HepG2 (cell line): ENCODE data around the gene SPATS2. TPM values are rescaled to one million over a fixed set of nuclear protein-coding genes. Genes with fewer than 3 reads are reported as not detected.

Experiments used
- ATAC-seq: fragments of 200-7000 bp; cut with Tn5 transposase; 3 replicates; pipeline ENCODE4 v1.9.1; 2020; ENCODE audit warnings: mild to moderate bottlenecking, moderate library complexity
- BruUV-seq: library from RNA; stranded (reverse); fragments of 400-500 nt; replicated peaks from 2 replicates; lab custom pipeline; 2021; lab: Mats Ljungman, UMichigan
- CTCF ChIA-PET: fragments of 300-600 bp; formaldehyde crosslinking; extraction: SDS; loops from one replicate; lab custom pipeline; 2021; ENCODE audit warnings: low total read pairs, inconsistent platforms, low intra/inter-chr PET ratio; lab: Yijun Ruan, JAX
- POLR2A ChIA-PET: fragments of 350-600 bp; sonication (Branson Sonifier 250); formaldehyde crosslinking; loops from one replicate; lab custom pipeline; 2020; ENCODE audit warnings: antibody characterized with exemption, inconsistent platforms; lab: Yijun Ruan, JAX
- DNase-seq: peaks from one replicate; pipeline ENCODE4 v3.0.0-alpha.2; 2015; ENCODE audit warnings: low spot score
- FAIRE-seq: peaks from 3 replicates; lab custom pipeline; 2011; peaks lifted over from hg19 to GRCh38; lab: Jason Lieb, UNC
- H2AFZ ChIP-seq: one replicate; pipeline ENCODE4 v1.6.1; 2011; ENCODE audit warnings: low read length, inconsistent platforms
- H3K27ac ChIP-seq: fragments of 300-600 bp; 3 replicates; pipeline ENCODE4 v1.8.0; 2011; ENCODE audit warnings: mixed run types, mild to moderate bottlenecking, mixed read lengths, low read length, inconsistent platforms; ENCODE audit not compliant: insufficient read depth; ENCODE audit errors: extremely low read length
- H3K27me3 ChIP-seq, 2 experiments: fragments of 200-600 bp in 1 of 2; 2 replicates in 1 of 2; 3 replicates in 1 of 2; pipeline versions ENCODE4 v1.6.0 to v1.8.0; 2011; ENCODE audit warnings: low read length in 2 of 2, mild to moderate bottlenecking in 2 of 2, moderate library complexity in 2 of 2, inconsistent platforms in 1 of 2; ENCODE audit not compliant: insufficient read depth in 2 of 2, control insufficient read depth in 1 of 2
- H3K36me3 ChIP-seq, 2 experiments: fragments of 200-600 bp in 1 of 2; replicated peaks in 1 of 2; 2 replicates in 1 of 2; 3 replicates in 1 of 2; pipeline versions ENCODE4 v1.5.1 to v1.8.0; 2011; ENCODE audit warnings: low read length in 2 of 2, inconsistent platforms in 1 of 2; ENCODE audit not compliant: insufficient read depth in 2 of 2, control insufficient read depth in 1 of 2
- H3K4me1 ChIP-seq: 2 replicates; pipeline ENCODE4 v1.5.1; 2012; ENCODE audit warnings: low read length, inconsistent platforms; ENCODE audit not compliant: insufficient read depth
- H3K4me2 ChIP-seq: 2 replicates; pipeline ENCODE4 v1.6.0; 2011; ENCODE audit warnings: low read depth, low read length, inconsistent platforms
- H3K4me3 ChIP-seq, 3 experiments: fragments of 200-600 bp in 1 of 3; sonication (generic), shearing (Covaris generic) in 1 of 3; replicated peaks in 1 of 3; 2 replicates each; pipeline ENCODE4 v1.5.1; 2011 to 2016; ENCODE audit warnings: low read length in 3 of 3, inconsistent platforms in 2 of 3, low read depth in 2 of 3, mild to moderate bottlenecking in 2 of 3, control low read depth in 1 of 3, mixed read lengths in 1 of 3; ENCODE audit not compliant: insufficient read depth in 1 of 3
- H3K79me2 ChIP-seq: one replicate; pipeline ENCODE4 v1.6.1; 2011; ENCODE audit warnings: low read length, inconsistent platforms; ENCODE audit not compliant: insufficient read depth
- H3K9ac ChIP-seq: 2 replicates; pipeline ENCODE4 v1.6.0; 2011; ENCODE audit warnings: mild to moderate bottlenecking, low read depth, low read length, inconsistent platforms; ENCODE audit not compliant: insufficient read depth
- H3K9me3 ChIP-seq: 2 replicates; pipeline ENCODE4 v1.5.1; 2012; ENCODE audit warnings: mild to moderate bottlenecking, low read length
- H4K20me1 ChIP-seq: 2 replicates; pipeline ENCODE4 v1.6.0; 2011; ENCODE audit warnings: inconsistent platforms, mild to moderate bottlenecking, low read length, moderate library complexity; ENCODE audit not compliant: insufficient read depth
- ARNT2 ChIP-seq: sonication (generic); formaldehyde crosslinking; IDR thresholded peaks from 2 replicates; pipeline ENCODE4 v1.8.0; 2022; ENCODE audit warnings: mild to moderate bottlenecking, low read depth, missing genetic modification reagents, moderate library complexity
- BRD4 ChIP-seq: sonication (generic); formaldehyde crosslinking; IDR thresholded peaks from 2 replicates; pipeline ENCODE4 v1.4.0; 2020; ENCODE audit warnings: missing genetic modification reagents
- ESRRA ChIP-seq: sonication (generic); formaldehyde crosslinking; IDR thresholded peaks from 2 replicates; pipeline ENCODE4 v1.5.1; 2020; ENCODE audit warnings: mild to moderate bottlenecking, low read depth, missing genetic modification reagents
- FOSL1 ChIP-seq: sonication (generic); formaldehyde crosslinking; IDR thresholded peaks from 2 replicates; pipeline ENCODE4 v1.9.0; 2021; ENCODE audit warnings: missing genetic modification reagents, borderline replicate concordance
- IKZF1 ChIP-seq: fragments of 450-650 bp; IDR thresholded peaks from 2 replicates; pipeline ENCODE4 v1.7.1; 2016
- NBN ChIP-seq: fragments of 450-650 bp; conservative IDR thresholded peaks from 2 replicates; pipeline ENCODE4 v1.6.1; 2017
- NR2C2 ChIP-seq: sonication (generic); formaldehyde crosslinking; IDR thresholded peaks from 2 replicates; pipeline ENCODE4 v1.4.0; 2020; ENCODE audit warnings: missing genetic modification reagents, mild to moderate bottlenecking, moderate library complexity, borderline replicate concordance
- SAP130 ChIP-seq: IDR thresholded peaks from 2 replicates; pipeline ENCODE4 v1.6.1; 2016; ENCODE audit warnings: low read depth
- SMAD1 ChIP-seq: sonication (generic); formaldehyde crosslinking; IDR thresholded peaks from 2 replicates; pipeline ENCODE4 v1.4.0; 2020; ENCODE audit warnings: missing genetic modification reagents, low read depth, mild to moderate bottlenecking, borderline replicate concordance
- THAP11 ChIP-seq: IDR thresholded peaks from 2 replicates; pipeline ENCODE4 v1.6.1; 2016; ENCODE audit warnings: missing biosample characterization, missing genetic modification reagents
- TP53 ChIP-seq: sonication (generic); formaldehyde crosslinking; conservative IDR thresholded peaks from 2 replicates; pipeline ENCODE4 v1.4.0; 2020; ENCODE audit warnings: missing genetic modification reagents
- ZNF232 ChIP-seq: sonication (generic); formaldehyde crosslinking; IDR thresholded peaks from 2 replicates; pipeline ENCODE4 v1.4.0; 2020; ENCODE audit warnings: missing genetic modification reagents, borderline replicate concordance
- WGBS: methylation state at CpG from one replicate; pipeline ENCODE4 v1.1.6; 2017; ENCODE audit warnings: low lambda C conversion rate; 5-methylcytosine and 5-hydroxymethylcytosine counted together
- in situ Hi-C: cut with HindIII; loops from 2 replicates; pipeline ENCODE4 v1.10.0; 2017; ENCODE audit warnings: low pct_unique_long_range_greater_than_20kb; ENCODE audit not compliant: extremely low pct_ligation_motif_present
- intact Hi-C: fragments of 100-400 bp; cut with micrococcal nuclease; formaldehyde crosslinking; loops from one replicate; pipeline ENCODE4 v1.10.0; 2022; ENCODE audit not compliant: unreplicated experiment
- polyA plus RNA-seq, 8 experiments: library from polyadenylated mRNA; depleted of rRNA in 3 of 8; stranded (reverse) in 7 of 8; unstranded in 1 of 8; fragments of >200 nt; fragmentation: Illumina TruSeq in 4 of 8; extraction: Trizol in 4 of 8; gene quantifications; 2 replicates each; pipeline versions ENCODE4 v1.2.1 to v1.2.3, GENCODE V29; 2011 to 2016; ENCODE audit warnings: low read depth in 4 of 8, missing spikeins in 1 of 8, mixed read lengths in 1 of 8; ENCODE audit not compliant: insufficient read depth in 1 of 8
- total RNA-seq, 5 experiments: library from RNA; depleted of rRNA; stranded (reverse); fragments of >200 nt; fragmentation: Illumina TruSeq; extraction: Trizol; gene quantifications; 2 replicates each; pipeline ENCODE4 v1.2.3, GENCODE V29; 2016; ENCODE audit warnings: low read depth in 1 of 5
- TF ChIP-seq, protein P1 (sequence below): IDR thresholded peaks from 2 replicates; pipeline ENCODE4 v1.6.1; 2016; ENCODE audit warnings: mild to moderate bottlenecking
- TF ChIP-seq, protein P2 (sequence below): sonication (generic); formaldehyde crosslinking; IDR thresholded peaks from 2 replicates; pipeline ENCODE4 v1.5.1; 2020; ENCODE audit warnings: mild to moderate bottlenecking, missing genetic modification reagents, moderate library complexity
- TF ChIP-seq, protein P3 (sequence below): sonication (generic); formaldehyde crosslinking; IDR thresholded peaks from 2 replicates; pipeline ENCODE4 v1.4.0; 2020; ENCODE audit warnings: mild to moderate bottlenecking, missing genetic modification reagents
- TF ChIP-seq, protein P4 (sequence below): sonication (generic); formaldehyde crosslinking; IDR thresholded peaks from 2 replicates; pipeline ENCODE4 v1.5.0; 2020; ENCODE audit warnings: missing genetic modification reagents, mild to moderate bottlenecking, borderline replicate concordance

SPATS2 gene
- total and polyA plus RNA-seq, 2 of the 13 experiments (the other 11 are each of a cell fraction or from before 2014, with no cell fraction given), result 19.3 to 28.1 TPM

DNA sequence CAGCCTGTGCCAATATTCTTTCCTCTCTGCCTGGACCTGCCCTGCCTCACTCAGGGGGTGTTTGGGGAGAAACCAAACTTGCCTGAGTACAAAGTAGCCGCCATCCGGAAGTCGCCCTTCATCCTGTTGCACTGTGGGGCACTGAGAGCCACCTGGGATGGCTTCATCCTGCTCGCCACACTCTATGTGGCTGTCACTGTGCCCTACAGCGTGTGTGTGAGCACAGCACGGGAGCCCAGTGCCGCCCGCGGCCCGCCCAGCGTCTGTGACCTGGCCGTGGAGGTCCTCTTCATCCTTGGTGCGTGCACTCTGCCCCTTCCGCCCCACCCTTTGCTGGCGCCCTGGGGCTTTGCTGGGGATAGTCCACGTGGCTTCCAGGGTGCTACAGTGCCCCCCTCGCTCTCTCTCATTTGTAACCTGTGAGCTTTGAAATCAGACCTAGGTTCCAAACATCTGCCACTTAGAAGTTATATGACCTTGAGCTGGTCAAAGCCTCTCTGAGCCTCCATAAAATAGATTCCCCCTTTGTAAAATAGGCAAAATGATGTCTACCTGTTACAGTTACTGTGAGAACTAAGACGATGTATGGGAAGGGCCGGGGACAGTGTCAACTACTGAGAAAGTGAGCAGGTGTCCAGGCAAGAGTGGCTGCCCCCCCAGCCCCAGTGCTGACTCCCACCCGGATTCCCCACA lies 176.1 kb downstream of the SPATS2 start:
- peak overlapping the region; percentile 25 to 70 (median 38) for H3K4me3 ChIP-seq
- H3K27ac ChIP-seq, result no peak overlapping the region
- peak overlapping the region; percentile 83 for H3K4me2 ChIP-seq
- no CpG with 5 or more reads among the region's 20 CpGs for WGBS
- in situ Hi-C loops, result no loop called here
- CTCF ChIA-PET, result no interaction called here
- no peak overlapping the region for H3K9ac ChIP-seq
- no peak overlapping the region for H2AFZ ChIP-seq
- H3K9me3 ChIP-seq, result no peaks in the 10 kb centered on the region
- POLR2A ChIA-PET, result no interaction called here
- ATAC-seq (peak; percentile 25), FAIRE-seq (no peak), DNase-seq (no peak)
- intact Hi-C loops, result no loop called here
- no peaks in the 10 kb centered on the region for H3K36me3 ChIP-seq
- no peaks in the 10 kb centered on the region for H3K79me2 ChIP-seq
- no peaks in the 10 kb centered on the region for H4K20me1 ChIP-seq
- no TSS peak for BruUV-seq
- peaks cover 6 to 28% of the 10 kb centered on the region in 2 experiments for H3K27me3 ChIP-seq
- H3K4me1 ChIP-seq, result peaks cover 87% of the 10 kb centered on the region
- 0 out of 2 replicates have a peak, but pooled peaks have one; percentile 18 for TF ChIP-seq THAP11 (CRISPR knock-in tag)
- no peak for TF ChIP-seq BRD4
- TF ChIP-seq, protein P1, sequence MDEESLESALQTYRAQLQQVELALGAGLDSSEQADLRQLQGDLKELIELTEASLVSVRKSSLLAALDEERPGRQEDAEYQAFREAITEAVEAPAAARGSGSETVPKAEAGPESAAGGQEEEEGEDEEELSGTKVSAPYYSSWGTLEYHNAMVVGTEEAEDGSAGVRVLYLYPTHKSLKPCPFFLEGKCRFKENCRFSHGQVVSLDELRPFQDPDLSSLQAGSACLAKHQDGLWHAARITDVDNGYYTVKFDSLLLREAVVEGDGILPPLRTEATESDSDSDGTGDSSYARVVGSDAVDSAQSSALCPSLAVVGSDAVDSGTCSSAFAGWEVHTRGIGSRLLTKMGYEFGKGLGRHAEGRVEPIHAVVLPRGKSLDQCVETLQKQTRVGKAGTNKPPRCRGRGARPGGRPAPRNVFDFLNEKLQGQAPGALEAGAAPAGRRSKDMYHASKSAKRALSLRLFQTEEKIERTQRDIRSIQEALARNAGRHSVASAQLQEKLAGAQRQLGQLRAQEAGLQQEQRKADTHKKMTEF, result no peak
- no peak for TF ChIP-seq NBN
- no peak for TF ChIP-seq FOSL1 (CRISPR knock-in tag)
- no peak for TF ChIP-seq IKZF1
- TF ChIP-seq, protein P2, sequence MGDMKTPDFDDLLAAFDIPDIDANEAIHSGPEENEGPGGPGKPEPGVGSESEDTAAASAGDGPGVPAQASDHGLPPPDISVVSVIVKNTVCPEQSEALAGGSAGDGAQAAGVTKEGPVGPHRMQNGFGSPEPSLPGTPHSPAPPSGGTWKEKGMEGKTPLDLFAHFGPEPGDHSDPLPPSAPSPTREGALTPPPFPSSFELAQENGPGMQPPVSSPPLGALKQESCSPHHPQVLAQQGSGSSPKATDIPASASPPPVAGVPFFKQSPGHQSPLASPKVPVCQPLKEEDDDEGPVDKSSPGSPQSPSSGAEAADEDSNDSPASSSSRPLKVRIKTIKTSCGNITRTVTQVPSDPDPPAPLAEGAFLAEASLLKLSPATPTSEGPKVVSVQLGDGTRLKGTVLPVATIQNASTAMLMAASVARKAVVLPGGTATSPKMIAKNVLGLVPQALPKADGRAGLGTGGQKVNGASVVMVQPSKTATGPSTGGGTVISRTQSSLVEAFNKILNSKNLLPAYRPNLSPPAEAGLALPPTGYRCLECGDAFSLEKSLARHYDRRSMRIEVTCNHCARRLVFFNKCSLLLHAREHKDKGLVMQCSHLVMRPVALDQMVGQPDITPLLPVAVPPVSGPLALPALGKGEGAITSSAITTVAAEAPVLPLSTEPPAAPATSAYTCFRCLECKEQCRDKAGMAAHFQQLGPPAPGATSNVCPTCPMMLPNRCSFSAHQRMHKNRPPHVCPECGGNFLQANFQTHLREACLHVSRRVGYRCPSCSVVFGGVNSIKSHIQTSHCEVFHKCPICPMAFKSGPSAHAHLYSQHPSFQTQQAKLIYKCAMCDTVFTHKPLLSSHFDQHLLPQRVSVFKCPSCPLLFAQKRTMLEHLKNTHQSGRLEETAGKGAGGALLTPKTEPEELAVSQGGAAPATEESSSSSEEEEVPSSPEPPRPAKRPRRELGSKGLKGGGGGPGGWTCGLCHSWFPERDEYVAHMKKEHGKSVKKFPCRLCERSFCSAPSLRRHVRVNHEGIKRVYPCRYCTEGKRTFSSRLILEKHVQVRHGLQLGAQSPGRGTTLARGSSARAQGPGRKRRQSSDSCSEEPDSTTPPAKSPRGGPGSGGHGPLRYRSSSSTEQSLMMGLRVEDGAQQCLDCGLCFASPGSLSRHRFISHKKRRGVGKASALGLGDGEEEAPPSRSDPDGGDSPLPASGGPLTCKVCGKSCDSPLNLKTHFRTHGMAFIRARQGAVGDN (CRISPR knock-in tag), result peak; percentile 81
- peak; percentile 64; the same call in 1 of the 2 replicates for TF ChIP-seq SMAD1
- TF ChIP-seq NR2C2 (CRISPR knock-in tag), result no peak
- TF ChIP-seq, protein P3, sequence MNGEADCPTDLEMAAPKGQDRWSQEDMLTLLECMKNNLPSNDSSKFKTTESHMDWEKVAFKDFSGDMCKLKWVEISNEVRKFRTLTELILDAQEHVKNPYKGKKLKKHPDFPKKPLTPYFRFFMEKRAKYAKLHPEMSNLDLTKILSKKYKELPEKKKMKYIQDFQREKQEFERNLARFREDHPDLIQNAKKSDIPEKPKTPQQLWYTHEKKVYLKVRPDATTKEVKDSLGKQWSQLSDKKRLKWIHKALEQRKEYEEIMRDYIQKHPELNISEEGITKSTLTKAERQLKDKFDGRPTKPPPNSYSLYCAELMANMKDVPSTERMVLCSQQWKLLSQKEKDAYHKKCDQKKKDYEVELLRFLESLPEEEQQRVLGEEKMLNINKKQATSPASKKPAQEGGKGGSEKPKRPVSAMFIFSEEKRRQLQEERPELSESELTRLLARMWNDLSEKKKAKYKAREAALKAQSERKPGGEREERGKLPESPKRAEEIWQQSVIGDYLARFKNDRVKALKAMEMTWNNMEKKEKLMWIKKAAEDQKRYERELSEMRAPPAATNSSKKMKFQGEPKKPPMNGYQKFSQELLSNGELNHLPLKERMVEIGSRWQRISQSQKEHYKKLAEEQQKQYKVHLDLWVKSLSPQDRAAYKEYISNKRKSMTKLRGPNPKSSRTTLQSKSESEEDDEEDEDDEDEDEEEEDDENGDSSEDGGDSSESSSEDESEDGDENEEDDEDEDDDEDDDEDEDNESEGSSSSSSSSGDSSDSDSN (CRISPR knock-in tag), result 0 out of 2 replicates have a peak, but pooled peaks have one; percentile 26
- peak; percentile 13; the same call in 1 of the 2 replicates for TF ChIP-seq ESRRA (CRISPR knock-in tag)
- TF ChIP-seq ZNF232, result no peak
- no peak for TF ChIP-seq TP53
- TF ChIP-seq, protein P4, sequence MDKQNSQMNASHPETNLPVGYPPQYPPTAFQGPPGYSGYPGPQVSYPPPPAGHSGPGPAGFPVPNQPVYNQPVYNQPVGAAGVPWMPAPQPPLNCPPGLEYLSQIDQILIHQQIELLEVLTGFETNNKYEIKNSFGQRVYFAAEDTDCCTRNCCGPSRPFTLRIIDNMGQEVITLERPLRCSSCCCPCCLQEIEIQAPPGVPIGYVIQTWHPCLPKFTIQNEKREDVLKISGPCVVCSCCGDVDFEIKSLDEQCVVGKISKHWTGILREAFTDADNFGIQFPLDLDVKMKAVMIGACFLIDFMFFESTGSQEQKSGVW (CRISPR knock-in tag), result no peak
- TF ChIP-seq ARNT2, result 0 out of 2 replicates have a peak, but pooled peaks have one; percentile 49
- 0 out of 2 replicates have a peak, but pooled peaks have one; percentile 57 for TF ChIP-seq SAP130 (CRISPR knock-in tag)
